Spinal cord (tissue), 10 donors: Measurements from ENCODE around the gene ARHGEF37. TPM values are rescaled to one million over a fixed set of nuclear protein-coding genes. Genes with fewer than 3 reads are reported as not detected.
A peak's percentile ranks its signal among the peaks of the same experiment; 100 is the strongest.

Source experiments
- DNase-seq, 6 donors: peaks; one replicate each; pipeline versions ENCODE4 v3.0.0 to v3.0.0-alpha.2; 2013 to 2015; ENCODE audit warnings: low spot score in 6 of 6, low read depth in 4 of 6
- H3K27ac ChIP-seq: one replicate; pipeline ENCODE4 v1.5.1; 2013; ENCODE audit warnings: low read depth, low read length, control low read depth
- H3K27me3 ChIP-seq: one replicate; pipeline ENCODE4 v1.6.1; 2013; ENCODE audit warnings: low read length; ENCODE audit not compliant: control insufficient read depth, insufficient read depth
- H3K36me3 ChIP-seq: one replicate; pipeline ENCODE4 v1.6.1; 2013; ENCODE audit warnings: low read length; ENCODE audit not compliant: control insufficient read depth, insufficient read depth
- H3K4me1 ChIP-seq: one replicate; pipeline ENCODE4 v1.6.1; 2013; ENCODE audit warnings: low read length; ENCODE audit not compliant: control insufficient read depth, insufficient read depth
- H3K4me3 ChIP-seq: one replicate; pipeline ENCODE4 v1.5.1; 2013; ENCODE audit warnings: low read depth, low read length, control low read depth
- H3K9me3 ChIP-seq: one replicate; pipeline ENCODE4 v1.6.1; 2013; ENCODE audit warnings: low read length; ENCODE audit not compliant: control insufficient read depth, insufficient read depth
- WGBS: methylation state at CpG from one replicate; pipeline ENCODE4 v1.1.5; 2013; ENCODE audit warnings: missing lambda C conversion rate; ENCODE audit not compliant: insufficient coverage; 5-methylcytosine and 5-hydroxymethylcytosine counted together
- polyA plus RNA-seq, 2 donors: library from polyadenylated mRNA; unstranded; fragments of 120-200 nt; gene quantifications; one replicate each; pipeline ENCODE4 v1.2.1, GENCODE V29; 2013; ENCODE audit not compliant: insufficient read length in 2 of 2
- total RNA-seq, 2 donors: library from RNA; depleted of rRNA in 1 of 2; stranded (reverse); fragments of 120-200 nt in 1 of 2; fragments of >200 nt in 1 of 2; gene quantifications; one replicate each; pipeline versions ENCODE4 v1.2.3 to v1.2.4, GENCODE V29; 2013 to 2014
- donor health status: healthy.

The ARHGEF37 gene
- total and polyA plus RNA-seq, 4 donors, result 5.6 to 22.3 (median 7.1) TPM

DNA sequence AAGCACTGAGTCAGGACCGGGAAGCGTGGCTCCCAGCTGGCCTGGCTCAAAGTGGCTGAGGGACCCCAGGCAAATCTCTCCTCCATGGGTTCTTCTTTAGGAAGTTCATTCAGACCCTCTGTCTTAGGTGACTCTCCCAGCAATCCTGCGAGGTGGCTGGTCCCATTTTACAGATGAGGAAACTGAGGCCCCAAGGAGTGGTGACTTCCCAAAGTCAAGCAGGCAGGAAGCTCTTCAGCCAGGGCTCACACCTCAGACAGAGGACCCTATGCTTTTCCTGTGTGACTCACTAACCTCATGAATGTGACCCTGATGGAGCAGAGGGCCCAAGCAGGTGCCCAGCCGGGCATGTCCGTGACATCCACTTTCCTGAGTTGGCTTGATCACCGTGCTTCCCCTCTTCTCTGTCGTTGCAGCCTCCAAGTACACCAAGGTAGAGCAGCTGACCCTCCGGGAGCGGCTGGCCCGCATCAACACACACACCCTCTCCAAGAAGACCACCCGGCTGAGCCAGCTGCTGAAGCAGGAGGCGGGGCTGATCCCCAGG, 36.5 kb downstream of the ARHGEF37 start:
- Histone ChIP-seq H3K27ac (no peak overlapping the region), H3K36me3 (peaks cover 22% of the 10 kb centered on the region)
- 90% methylated on average over 11 of the region's 12 CpGs for WGBS

DNA sequence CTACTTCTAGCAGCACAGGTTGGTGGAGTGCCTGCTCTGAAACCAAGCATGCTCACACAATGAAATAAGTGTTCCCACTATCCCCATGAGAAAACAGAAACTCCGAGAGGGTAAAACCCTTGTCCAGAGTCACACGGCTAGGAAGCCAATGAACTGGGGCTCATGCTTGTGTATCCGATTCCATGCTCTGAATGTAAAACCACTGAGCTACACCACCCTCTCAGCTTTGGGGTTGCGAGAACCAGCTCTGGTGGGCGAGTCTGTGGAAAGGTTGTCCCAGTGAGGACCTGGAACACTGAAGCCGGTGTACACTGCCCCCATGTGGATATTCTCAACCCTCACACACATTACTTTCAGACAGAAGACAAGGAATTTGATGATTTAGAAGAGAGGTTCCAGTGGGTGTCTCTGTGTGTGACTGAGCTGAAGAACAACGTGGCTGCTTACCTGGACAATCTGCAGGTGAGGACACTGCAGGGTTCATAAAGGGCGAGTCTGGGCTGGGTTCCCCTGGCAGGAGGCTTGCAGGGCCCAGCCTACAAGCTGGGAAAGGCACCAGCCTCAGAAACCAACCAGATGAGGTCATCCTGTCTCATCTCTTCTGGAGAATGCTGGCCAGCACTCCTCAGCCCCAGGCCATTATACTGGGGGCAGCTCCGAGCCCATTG, 37.4 kb downstream of the ARHGEF37 start:
- no peak overlapping the region for H3K27ac ChIP-seq
- H3K4me1 ChIP-seq, result no peaks in the 10 kb centered on the region
- H3K36me3 ChIP-seq, result peaks cover 24% of the 10 kb centered on the region
- no peaks in the 10 kb centered on the region for H3K9me3 ChIP-seq
- 40% methylated on average over 5 of the region's 9 CpGs for WGBS
- no peak overlapping the region for H3K4me3 ChIP-seq
- H3K27me3 ChIP-seq, result no peaks in the 10 kb centered on the region
- DNase-seq, result peak in 5 of 6 donors; percentile 13 to 73 (median 17)

More for the DNA sequence above, 36.5 kb downstream of the ARHGEF37 start:
- DNase-seq, result no peak
- Histone ChIP-seq H3K4me3 (no peak overlapping the region), H3K27me3 (no peaks in the 10 kb centered on the region), H3K4me1 (no peaks in the 10 kb centered on the region), H3K9me3 (no peaks in the 10 kb centered on the region)

DNA sequence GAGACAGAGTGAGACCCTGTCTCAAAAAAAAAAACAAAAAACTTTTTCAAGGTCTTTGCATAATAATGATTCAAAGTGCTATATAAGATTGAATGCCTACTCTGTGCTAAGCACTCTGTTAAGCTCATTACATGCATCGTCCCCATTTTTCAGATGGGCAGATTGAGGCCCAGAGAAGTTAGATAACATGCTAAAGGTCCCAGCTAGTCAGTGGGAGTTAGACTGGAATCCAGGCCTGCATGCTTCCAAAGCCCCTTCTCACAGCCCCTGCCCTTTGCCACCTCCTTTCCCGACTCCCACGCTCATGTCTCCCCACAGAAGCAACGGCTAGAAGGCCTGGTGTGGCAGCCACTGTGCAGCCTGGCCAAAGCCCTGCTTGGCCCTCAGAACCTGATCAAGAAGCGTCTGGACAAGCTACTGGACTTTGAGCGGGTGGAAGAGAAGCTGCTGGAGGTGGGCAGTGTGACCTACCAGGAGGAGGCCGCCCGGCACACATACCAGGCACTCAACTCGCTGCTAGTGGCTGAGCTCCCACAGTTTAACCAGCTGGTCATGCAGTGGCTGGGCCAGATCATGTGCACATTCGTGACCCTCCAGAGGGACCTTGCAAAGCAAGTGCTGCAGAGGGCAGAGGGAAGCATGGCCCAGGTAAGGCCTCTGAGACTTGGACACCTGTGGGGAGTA, 40.3 kb downstream of the ARHGEF37 start:
- Histone ChIP-seq H3K36me3 (peaks cover 33% of the 10 kb centered on the region), H3K4me1 (no peaks in the 10 kb centered on the region), H3K4me3 (no peak overlapping the region), H3K27me3 (no peaks in the 10 kb centered on the region), H3K9me3 (no peaks in the 10 kb centered on the region), H3K27ac (no peak overlapping the region)
- WGBS, result 82% methylated on average over 8 of the region's 10 CpGs
- DNase-seq, result no peak

DNA sequence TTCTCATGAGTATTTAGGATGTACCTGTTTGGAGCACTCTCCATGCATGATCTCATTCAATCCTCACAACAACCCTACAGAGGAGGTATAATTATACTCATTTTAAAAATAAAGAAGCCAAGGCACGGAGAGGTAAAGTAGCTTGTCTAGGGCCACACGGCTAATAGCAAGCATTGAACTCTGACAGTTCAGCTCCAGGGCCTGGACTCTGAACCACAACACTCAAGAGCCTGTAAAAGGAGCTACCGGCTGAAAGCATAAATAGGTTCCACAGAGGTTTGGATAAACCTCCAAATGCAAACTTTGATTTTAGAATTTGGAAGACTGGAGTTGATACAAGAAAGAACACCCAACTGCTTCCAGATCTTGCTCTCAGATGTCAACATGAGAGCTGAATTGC, 41.2 kb downstream of the ARHGEF37 start:
- Histone ChIP-seq H3K9me3 (no peaks in the 10 kb centered on the region), H3K4me1 (no peaks in the 10 kb centered on the region), H3K4me3 (no peak overlapping the region), H3K27ac (no peak overlapping the region), H3K36me3 (peaks cover 40% of the 10 kb centered on the region), H3K27me3 (no peaks in the 10 kb centered on the region)
- DNase-seq, result no peak
- WGBS, result 69% methylated on average over 2 of the region's 3 CpGs

DNA sequence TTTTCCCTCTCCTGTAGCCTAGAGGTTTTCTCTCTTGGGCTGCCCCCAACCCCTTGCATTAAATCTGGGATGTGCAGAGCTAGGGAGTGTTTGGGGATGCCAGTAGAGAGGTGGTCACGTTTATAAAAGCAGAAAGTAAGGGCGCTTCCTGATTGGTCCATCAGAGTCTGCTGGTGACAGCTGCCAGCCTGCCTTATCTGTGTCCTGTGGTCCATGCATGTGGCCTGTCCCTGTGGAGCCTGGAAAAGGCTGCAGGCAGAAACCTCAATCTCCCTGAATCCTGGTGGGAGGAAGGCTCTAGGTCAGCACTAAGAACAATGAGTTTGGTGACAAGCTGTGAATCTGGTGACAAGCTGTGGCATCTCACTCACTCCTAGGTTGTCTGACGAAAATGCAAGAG, 42.2 kb downstream of the ARHGEF37 start:
- Histone ChIP-seq H3K4me1 (peaks cover 3% of the 10 kb centered on the region), H3K27me3 (no peaks in the 10 kb centered on the region), H3K36me3 (peaks cover 32% of the 10 kb centered on the region), H3K27ac (no peak overlapping the region), H3K4me3 (no peak overlapping the region), H3K9me3 (no peaks in the 10 kb centered on the region)
- DNase-seq, result no peak
- 67% methylated on average over 3 of the region's 3 CpGs for WGBS

DNA sequence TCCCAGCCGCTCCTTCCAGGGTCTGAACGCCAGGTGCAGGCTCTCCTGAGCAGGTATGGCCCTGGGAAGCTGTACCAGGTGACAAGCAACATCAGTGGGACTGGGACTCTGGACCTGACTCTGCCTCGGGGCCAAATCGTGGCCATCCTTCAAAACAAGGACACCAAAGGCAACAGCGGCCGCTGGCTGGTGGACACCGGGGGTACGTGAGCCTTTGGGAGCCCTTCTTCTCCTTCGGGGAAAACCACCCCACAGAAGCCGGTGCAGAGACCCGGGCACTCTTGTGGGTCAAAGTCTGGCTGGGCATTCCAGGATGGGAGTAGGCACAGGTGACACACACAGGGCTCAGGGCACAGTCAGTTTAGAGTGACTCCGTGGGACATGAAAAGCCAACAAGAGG, 45.8 kb downstream of the ARHGEF37 start:
- Histone ChIP-seq H3K4me1 (peaks cover 4% of the 10 kb centered on the region), H3K4me3 (no peak overlapping the region), H3K27ac (no peak overlapping the region), H3K9me3 (no peaks in the 10 kb centered on the region), H3K36me3 (peaks cover 26% of the 10 kb centered on the region), H3K27me3 (no peaks in the 10 kb centered on the region)
- 93% methylated on average over 12 of the region's 12 CpGs for WGBS
- no peak for DNase-seq

DNA sequence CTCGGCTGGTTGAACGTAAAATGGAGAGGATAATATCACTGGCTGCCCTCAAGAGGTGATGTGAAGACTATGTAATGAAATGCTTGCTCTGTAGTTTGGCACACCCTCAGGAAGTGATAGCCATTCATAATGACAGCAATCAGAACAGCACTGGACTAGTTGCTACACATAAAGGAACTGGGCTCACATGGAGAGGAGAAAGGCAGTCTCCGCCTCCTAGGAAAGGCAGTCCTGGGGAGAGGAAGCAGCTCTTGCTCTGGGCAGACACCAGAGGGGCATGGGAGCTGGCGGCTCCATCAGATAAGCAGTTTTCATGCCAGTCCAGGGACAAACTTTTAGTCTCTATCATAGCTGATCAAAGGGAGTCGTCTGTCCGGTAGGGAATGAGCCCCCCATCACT, 46.9 kb downstream of the ARHGEF37 start:
- H3K27me3 ChIP-seq, result no peaks in the 10 kb centered on the region
- H3K27ac ChIP-seq, result no peak overlapping the region
- H3K4me3 ChIP-seq, result no peak overlapping the region
- H3K4me1 ChIP-seq, result peaks cover 7% of the 10 kb centered on the region
- 90% methylated on average over 4 of the region's 6 CpGs for WGBS
- H3K9me3 ChIP-seq, result no peaks in the 10 kb centered on the region
- no peak for DNase-seq
- H3K36me3 ChIP-seq, result peaks cover 30% of the 10 kb centered on the region

DNA sequence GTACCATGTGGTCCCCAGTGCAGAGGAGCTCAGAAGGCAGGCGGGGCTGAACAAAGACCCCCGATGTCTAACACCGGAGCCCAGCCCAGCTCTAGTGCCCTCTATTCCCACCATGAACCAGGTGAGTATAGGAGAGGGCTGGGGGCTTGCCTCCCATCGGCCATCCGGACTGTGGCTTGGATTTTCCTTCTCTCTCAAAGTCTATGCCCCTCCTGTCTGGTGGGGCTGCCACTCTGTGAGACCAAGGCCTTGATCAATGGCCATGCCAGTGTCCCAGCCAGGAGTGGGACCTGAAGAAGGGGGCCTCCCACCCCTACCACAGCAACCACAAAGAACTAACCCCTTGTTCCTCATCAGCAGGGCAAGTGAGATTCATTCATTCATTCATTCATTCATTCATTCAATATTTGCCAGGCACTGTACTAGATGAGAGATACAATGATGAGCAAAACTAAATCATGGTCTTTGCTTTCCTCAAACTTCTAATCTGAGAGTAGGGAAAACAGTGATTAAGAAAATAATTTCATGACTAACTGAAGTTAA, 47.6 kb downstream of the ARHGEF37 start:
- Histone ChIP-seq H3K27me3 (no peaks in the 10 kb centered on the region), H3K9me3 (no peaks in the 10 kb centered on the region), H3K27ac (no peak overlapping the region), H3K4me3 (no peak overlapping the region), H3K36me3 (peaks cover 27% of the 10 kb centered on the region), H3K4me1 (peaks cover 7% of the 10 kb centered on the region)
- 78% methylated on average over 5 of the region's 5 CpGs for WGBS
- DNase-seq, result no peak

DNA sequence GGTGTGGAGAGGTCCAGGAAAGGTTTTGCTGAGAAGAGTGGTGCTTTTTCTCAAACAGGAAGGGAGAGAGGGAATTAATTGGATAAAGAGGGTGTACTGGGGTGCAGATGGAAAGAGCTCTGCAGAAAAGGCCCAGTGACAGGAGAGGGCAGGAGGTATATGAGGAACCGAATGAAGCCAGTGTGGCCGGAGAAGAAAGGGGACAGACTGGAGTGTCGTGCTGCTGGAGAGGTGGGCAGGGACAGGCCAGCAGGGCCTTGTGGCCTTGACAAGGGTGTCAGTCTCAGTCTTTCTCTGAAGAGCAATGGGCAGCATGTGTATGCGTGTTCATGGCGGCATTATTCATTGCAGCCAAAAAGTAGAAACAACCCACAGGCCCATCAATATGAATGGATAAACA, 48.1 kb downstream of the ARHGEF37 start:
- no peak overlapping the region for H3K4me3 ChIP-seq
- no peaks in the 10 kb centered on the region for H3K27me3 ChIP-seq
- peaks cover 7% of the 10 kb centered on the region for H3K4me1 ChIP-seq
- H3K9me3 ChIP-seq, result no peaks in the 10 kb centered on the region
- no peak for DNase-seq
- H3K27ac ChIP-seq, result no peak overlapping the region
- peaks cover 26% of the 10 kb centered on the region for H3K36me3 ChIP-seq
- 92% methylated on average over 5 of the region's 5 CpGs for WGBS
